ENCODE measurements around the gene HMGB2.

HMGB2 gene

GRCh38 chr4:173370477-173371291 lies 36.5 kb upstream of the HMGB2 start, which contains the start of gene SAP30:
TSS of gene SAP30 (plus strand) at chr4:173370954. CDS start at chr4:173371183, 229 bp downstream.
- under 1% methylated on average over 70 of the region's 72 CpGs for WGBS
- Histone ChIP-seq H3K18ac (ENCODE audit: low read depth in 1 of 2, low read length in 2 of 2) (peak within 1 kb of the TSS; percentile 72 to 85), H3K4me2 (ENCODE audit: low read length, poor library complexity, severe bottlenecking) (peak within 1 kb of the TSS; percentile 94), H3K79me1 (replicated peaks; ENCODE audit: low read length, poor library complexity, severe bottlenecking) (peaks cover 8% of the 10 kb centered on the region), H2BK5ac (ENCODE audit: low read depth, low read length, poor library complexity, severe bottlenecking) (no peak within 1 kb of the TSS), H2BK120ac (ENCODE audit: low read depth, low read length) (peak within 1 kb of the TSS; percentile 82), H2AK5ac (ENCODE audit: low read length, severe bottlenecking) (no peak within 1 kb of the TSS), H3K27ac (ENCODE audit: low read length, poor library complexity, severe bottlenecking) (peak within 1 kb of the TSS; percentile 86), H3K4ac (ENCODE audit: low read depth in 1 of 2, low read length in 2 of 2) (peak within 1 kb of the TSS in 1 of 2 experiments; percentile 90), H2BK12ac (ENCODE audit: low read length in 2 of 2) (peak within 1 kb of the TSS in 1 of 2 experiments; percentile 72), H3K14ac (ENCODE audit: low read length in 2 of 2) (peak within 1 kb of the TSS in 1 of 2 experiments; percentile 74), H3K27me3 (ENCODE audit: control insufficient read depth in 1 of 2, insufficient read depth in 1 of 2, low read length in 2 of 2) (no peaks in the 10 kb centered on the region), H3K9me3 (ENCODE audit: control insufficient read depth, low read length) (no peaks in the 10 kb centered on the region), H3K4me1 (ENCODE audit: control insufficient read depth, insufficient read depth, low read depth, low read length) (no peaks in the 10 kb centered on the region), H4K8ac (ENCODE audit: low read length) (peak within 1 kb of the TSS; percentile 69), H4K91ac (ENCODE audit: low read length) (no peak within 1 kb of the TSS), H3K4me3 (ENCODE audit: insufficient read depth in 1 of 2, low read depth in 1 of 2, low read length in 2 of 2) (peak within 1 kb of the TSS; percentile 92 to 96), H2BK15ac (ENCODE audit: low read depth, poor library complexity, severe bottlenecking) (peak within 1 kb of the TSS; percentile 67), H3K9ac (ENCODE audit: low read length) (peak within 1 kb of the TSS; percentile 95), H2AFZ (ENCODE audit: low read depth, low read length) (peak within 1 kb of the TSS; percentile 75), H3K23ac (ENCODE audit: low read length in 2 of 2) (peak within 1 kb of the TSS in 1 of 2 experiments; percentile 90), H3K36me3 (ENCODE audit: control insufficient read depth in 1 of 2, insufficient read depth in 2 of 2, low read depth in 1 of 2, low read length in 2 of 2) (peaks cover 3 to 10% of the 10 kb centered on the region in 2 experiments)
- DNase-seq, result peak; percentile 99

GRCh38 chr4:173370130-173370476 lies 35.9 kb upstream of the HMGB2 start:
- Histone ChIP-seq H2BK120ac (ENCODE audit: low read depth, low read length) (peak overlapping the region; percentile 82), H3K27ac (ENCODE audit: low read length, poor library complexity, severe bottlenecking) (peak overlapping the region; percentile 86), H3K23ac (ENCODE audit: low read length in 2 of 2) (no peak overlapping the region), H2BK5ac (ENCODE audit: low read depth, low read length, poor library complexity, severe bottlenecking) (no peak overlapping the region), H4K91ac (ENCODE audit: low read length) (no peak overlapping the region), H3K4me1 (ENCODE audit: control insufficient read depth, insufficient read depth, low read depth, low read length) (peaks cover 1% of the 10 kb centered on the region), H3K9me3 (ENCODE audit: control insufficient read depth, low read length) (no peaks in the 10 kb centered on the region), H3K4me2 (ENCODE audit: low read length, poor library complexity, severe bottlenecking) (peak overlapping the region; percentile 94), H3K9ac (ENCODE audit: low read length) (peak overlapping the region; percentile 95), H3K14ac (ENCODE audit: low read length in 2 of 2) (peak overlapping the region in 1 of 2 experiments; percentile 22), H2AK5ac (ENCODE audit: low read length, severe bottlenecking) (no peak overlapping the region), H2BK12ac (ENCODE audit: low read length in 2 of 2) (no peak overlapping the region), H3K18ac (ENCODE audit: low read depth in 1 of 2, low read length in 2 of 2) (peak overlapping the region; percentile 58 to 85), H3K4ac (ENCODE audit: low read depth in 1 of 2, low read length in 2 of 2) (peak overlapping the region in 1 of 2 experiments; percentile 90), H2BK15ac (ENCODE audit: low read depth, poor library complexity, severe bottlenecking) (peak overlapping the region; percentile 67), H3K4me3 (ENCODE audit: insufficient read depth in 1 of 2, low read depth in 1 of 2, low read length in 2 of 2) (peak overlapping the region; percentile 60 to 96), H3K27me3 (ENCODE audit: control insufficient read depth in 1 of 2, insufficient read depth in 1 of 2, low read length in 2 of 2) (no peaks in the 10 kb centered on the region), H3K79me1 (replicated peaks; ENCODE audit: low read length, poor library complexity, severe bottlenecking) (peaks cover 8% of the 10 kb centered on the region), H4K8ac (ENCODE audit: low read length) (peak overlapping the region; percentile 69), H3K36me3 (ENCODE audit: control insufficient read depth in 1 of 2, insufficient read depth in 2 of 2, low read depth in 1 of 2, low read length in 2 of 2) (peaks cover 3 to 6% of the 10 kb centered on the region in 2 experiments), H2AFZ (ENCODE audit: low read depth, low read length) (peak overlapping the region; percentile 58)
- WGBS, result 0% methylated on average over 12 of the region's 14 CpGs
- DNase-seq, result no peak

- DNase-seq, result no peak
- no peak overlapping the region for H3K27ac ChIP-seq (ENCODE audit: low read length, poor library complexity, severe bottlenecking)
- no peak overlapping the region for H2BK15ac ChIP-seq (ENCODE audit: low read depth, poor library complexity, severe bottlenecking)
- H4K8ac ChIP-seq (ENCODE audit: low read length), result no peak overlapping the region
- no peak overlapping the region for H4K91ac ChIP-seq (ENCODE audit: low read length)
- H2BK5ac ChIP-seq (ENCODE audit: low read depth, low read length, poor library complexity, severe bottlenecking), result no peak overlapping the region
- WGBS, result 76% methylated on average over 4 of the region's 4 CpGs
- peaks cover 3% of the 10 kb centered on the region for H3K79me1 ChIP-seq (replicated peaks; ENCODE audit: low read length, poor library complexity, severe bottlenecking)
- H2BK12ac ChIP-seq (ENCODE audit: low read length in 2 of 2), result no peak overlapping the region
- no peak overlapping the region for H3K18ac ChIP-seq (ENCODE audit: low read depth in 1 of 2, low read length in 2 of 2)
- H3K4me2 ChIP-seq (ENCODE audit: low read length, poor library complexity, severe bottlenecking), result no peak overlapping the region
- no peaks in the 10 kb centered on the region for H3K9me3 ChIP-seq (ENCODE audit: control insufficient read depth, low read length)
- no peaks in the 10 kb centered on the region for H3K36me3 ChIP-seq (ENCODE audit: control insufficient read depth in 1 of 2, insufficient read depth in 2 of 2, low read depth in 1 of 2, low read length in 2 of 2)
- H3K23ac ChIP-seq (ENCODE audit: low read length in 2 of 2), result no peak overlapping the region
- H3K4me3 ChIP-seq (ENCODE audit: insufficient read depth in 1 of 2, low read depth in 1 of 2, low read length in 2 of 2), result peak overlapping the region in 1 of 2 experiments; percentile 48
- H3K14ac ChIP-seq (ENCODE audit: low read length in 2 of 2), result no peak overlapping the region
- no peak overlapping the region for H2BK120ac ChIP-seq (ENCODE audit: low read depth, low read length)
- no peak overlapping the region for H2AK5ac ChIP-seq (ENCODE audit: low read length, severe bottlenecking)
- H3K4ac ChIP-seq (ENCODE audit: low read depth in 1 of 2, low read length in 2 of 2), result no peak overlapping the region
- no peak overlapping the region for H2AFZ ChIP-seq (ENCODE audit: low read depth, low read length)
- peaks cover 1% of the 10 kb centered on the region for H3K4me1 ChIP-seq (ENCODE audit: control insufficient read depth, insufficient read depth, low read depth, low read length)
- no peaks in the 10 kb centered on the region for H3K27me3 ChIP-seq (ENCODE audit: control insufficient read depth in 1 of 2, insufficient read depth in 1 of 2, low read length in 2 of 2)
- H3K9ac ChIP-seq (ENCODE audit: low read length), result peak overlapping the region; percentile 48
These were observed 33.8 kb upstream of the HMGB2 start for GRCh38 chr4:173367946-173368345.

GRCh38 chr4:173367285-173367684 lies 33.1 kb upstream of the HMGB2 start:
- H4K91ac ChIP-seq (ENCODE audit: low read length), result no peak overlapping the region
- no peak overlapping the region for H3K14ac ChIP-seq (ENCODE audit: low read length in 2 of 2)
- no peak overlapping the region for H3K23ac ChIP-seq (ENCODE audit: low read length in 2 of 2)
- H2BK5ac ChIP-seq (ENCODE audit: low read depth, low read length, poor library complexity, severe bottlenecking), result no peak overlapping the region
- H3K79me1 ChIP-seq (replicated peaks; ENCODE audit: low read length, poor library complexity, severe bottlenecking), result peaks cover 2% of the 10 kb centered on the region
- H3K4me2 ChIP-seq (ENCODE audit: low read length, poor library complexity, severe bottlenecking), result no peak overlapping the region
- H2AK5ac ChIP-seq (ENCODE audit: low read length, severe bottlenecking), result no peak overlapping the region
- H2BK15ac ChIP-seq (ENCODE audit: low read depth, poor library complexity, severe bottlenecking), result no peak overlapping the region
- H4K8ac ChIP-seq (ENCODE audit: low read length), result no peak overlapping the region
- H2BK120ac ChIP-seq (ENCODE audit: low read depth, low read length), result no peak overlapping the region
- H2AFZ ChIP-seq (ENCODE audit: low read depth, low read length), result no peak overlapping the region
- no peak overlapping the region for H2BK12ac ChIP-seq (ENCODE audit: low read length in 2 of 2)
- no peaks in the 10 kb centered on the region for H3K27me3 ChIP-seq (ENCODE audit: control insufficient read depth in 1 of 2, insufficient read depth in 1 of 2, low read length in 2 of 2)
- no peak overlapping the region for H3K9ac ChIP-seq (ENCODE audit: low read length)
- H3K9me3 ChIP-seq (ENCODE audit: control insufficient read depth, low read length), result no peaks in the 10 kb centered on the region
- no peak overlapping the region for H3K27ac ChIP-seq (ENCODE audit: low read length, poor library complexity, severe bottlenecking)
- DNase-seq, result no peak
- H3K18ac ChIP-seq (ENCODE audit: low read depth in 1 of 2, low read length in 2 of 2), result no peak overlapping the region
- H3K36me3 ChIP-seq (ENCODE audit: control insufficient read depth in 1 of 2, insufficient read depth in 2 of 2, low read depth in 1 of 2, low read length in 2 of 2), result no peaks in the 10 kb centered on the region
- H3K4ac ChIP-seq (ENCODE audit: low read depth in 1 of 2, low read length in 2 of 2), result no peak overlapping the region
- peak overlapping the region in 1 of 2 experiments; percentile 48 for H3K4me3 ChIP-seq (ENCODE audit: insufficient read depth in 1 of 2, low read depth in 1 of 2, low read length in 2 of 2)
- peaks cover 1% of the 10 kb centered on the region for H3K4me1 ChIP-seq (ENCODE audit: control insufficient read depth, insufficient read depth, low read depth, low read length)
